ENCODE measurements around the gene LCNL1.
"Not testable (repeated sequence)": the region's sequence is repeated elsewhere in the genome, so short reads cannot be mapped to it uniquely, and the experiment has no call there.

GRCh38 chr9:137033481-137033880 lies 50.7 kb downstream of the LCNL1 start:
- not testable (repeated sequence) for TF ChIP-seq CTCF (IDR thresholded peaks at IDR 0.05; ENCODE audit: insufficient read depth, low read depth, low read length); EZH2 (IDR thresholded peaks at IDR 0.05; ENCODE audit: insufficient read depth, low read length)

Measured in astrocyte (in vitro differentiated cells and primary cell).